Right forelimb (tissue), 1 donor: Measurements from ENCODE around the gene HIPK2.
"Not testable (repeated sequence)": the region's sequence is repeated elsewhere in the genome, so short reads cannot be mapped to it uniquely, and the experiment has no call there.

Experiments
- DNase-seq: peaks from one replicate; pipeline ENCODE4 v3.0.0-alpha.2; 2018

HIPK2 gene

DNA sequence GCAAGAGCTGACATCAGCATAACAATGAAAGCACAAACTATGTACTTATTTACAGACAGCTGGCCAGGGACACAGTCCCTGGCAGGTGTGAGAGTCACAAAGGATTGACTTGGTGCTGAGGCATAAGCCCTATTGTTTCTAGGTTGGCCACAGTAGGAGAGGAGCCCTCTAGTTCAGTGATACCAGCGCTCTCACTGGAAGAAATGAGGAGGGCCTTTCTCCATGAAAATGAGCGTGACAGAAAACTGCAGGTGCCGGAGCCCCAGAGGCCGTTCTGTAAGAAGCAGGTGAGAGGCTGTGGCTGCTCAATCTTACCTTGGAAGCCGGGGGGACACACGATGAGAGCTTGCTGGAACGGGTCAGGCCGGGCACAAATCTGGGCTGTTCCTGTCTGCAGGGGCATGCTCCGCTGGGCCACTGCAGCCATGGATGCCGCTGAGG lies 163.8 kb downstream of the HIPK2 start:
- peak; percentile 12 for DNase-seq

DNA sequence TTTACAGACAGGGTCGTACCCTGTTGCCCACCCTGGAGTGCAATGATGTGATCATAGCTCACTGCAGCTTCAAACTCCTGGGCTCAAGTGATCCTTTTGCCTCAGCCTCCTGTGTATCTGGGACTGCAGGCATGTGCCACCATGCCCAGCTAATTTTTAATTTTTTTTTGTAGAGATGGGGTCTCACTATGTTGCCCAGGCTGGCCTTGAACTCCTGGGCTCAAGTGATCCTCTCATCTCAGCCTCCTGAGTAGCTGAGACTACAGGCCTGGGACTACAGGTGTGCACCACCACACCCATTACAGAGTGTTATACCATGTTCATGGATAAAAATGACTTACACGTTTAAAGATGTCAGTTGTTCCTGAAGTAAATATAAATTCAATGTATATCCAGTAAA lies 166.2 kb downstream of the HIPK2 start:
- not testable (repeated sequence) for DNase-seq

GRCh38 chr7:139610595-139610994 lies 167.2 kb downstream of the HIPK2 start:
- DNase-seq: no peak

DNA sequence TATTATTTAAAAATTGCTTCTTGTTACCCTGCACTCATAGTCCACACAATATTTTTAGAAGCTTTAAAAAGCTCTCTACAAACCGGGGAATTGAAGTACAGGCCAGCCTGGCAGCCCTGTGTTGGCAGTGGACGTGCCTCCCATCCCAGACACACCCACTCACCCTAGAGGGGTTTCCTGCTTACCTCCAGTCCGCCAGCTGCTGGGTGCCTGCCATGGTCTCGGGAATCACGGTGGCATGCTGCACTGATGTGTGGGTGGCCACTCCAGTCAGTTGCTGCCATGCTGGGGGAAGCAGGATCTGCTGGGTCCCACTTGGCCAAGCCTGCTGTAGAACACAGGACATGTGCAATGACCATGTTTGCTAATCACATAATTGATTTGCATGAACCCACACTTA lies 173.9 kb downstream of the HIPK2 start:
- DNase-seq: no peak

GRCh38 chr7:139603282-139603681 lies 174.5 kb downstream of the HIPK2 start:
- DNase-seq: no peak

- DNase-seq: no peak
Measured at GRCh38 chr7:139602143-139602722, 175.6 kb downstream of the HIPK2 start.

GRCh38 chr7:139601176-139601575 lies 176.6 kb downstream of the HIPK2 start:
- DNase-seq: no peak

- DNase-seq: peak; percentile 21
Measured at GRCh38 chr7:139600306-139600705, 177.5 kb downstream of the HIPK2 start.

- DNase-seq: peak; percentile 34
Measured at GRCh38 chr7:139598642-139599041, 179.2 kb downstream of the HIPK2 start.

- peak; percentile 32 for DNase-seq
Measured at GRCh38 chr7:139597028-139597427, 180.8 kb downstream of the HIPK2 start.

DNA sequence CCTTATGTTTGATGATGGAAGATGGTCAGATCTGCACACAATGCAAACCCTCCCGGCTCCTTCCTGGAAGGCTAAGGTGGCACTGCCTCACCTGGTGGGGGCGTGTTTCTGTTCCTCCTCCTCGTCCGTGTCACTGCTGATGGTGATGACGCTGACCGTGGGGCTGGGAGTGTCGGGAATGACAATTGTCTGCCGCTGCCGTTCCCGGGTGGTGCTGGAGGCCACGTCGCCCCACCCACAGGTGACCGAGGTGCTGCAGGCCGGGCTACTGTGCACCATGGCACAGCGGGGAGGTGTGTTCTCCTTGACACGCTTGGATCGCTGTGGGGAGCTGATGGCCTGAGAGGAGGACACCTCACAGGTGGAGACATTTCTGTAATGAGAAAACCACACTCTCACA lies 181.2 kb downstream of the HIPK2 start:
- DNase-seq: peak; percentile 10

DNA sequence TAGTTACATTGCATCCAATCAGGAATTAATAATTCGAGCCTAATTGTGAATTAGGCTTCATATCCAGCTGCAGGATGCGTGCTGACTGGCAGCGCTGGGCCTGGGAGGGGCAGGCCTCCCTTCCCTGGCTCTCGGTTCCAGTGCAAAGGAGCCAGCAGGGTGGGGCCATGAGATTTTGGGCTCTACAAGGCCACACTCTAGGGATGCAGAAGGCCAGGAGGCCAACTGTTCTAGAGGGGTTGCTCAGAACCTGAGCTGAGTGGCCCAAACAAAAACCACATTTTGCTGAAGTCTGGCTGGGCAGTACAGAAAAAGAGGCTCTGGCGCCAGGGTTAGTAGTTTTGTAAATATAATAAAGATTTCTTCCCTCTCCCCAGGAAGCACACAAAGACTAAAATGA lies 182.0 kb downstream of the HIPK2 start:
- peak; percentile 16 for DNase-seq

DNA sequence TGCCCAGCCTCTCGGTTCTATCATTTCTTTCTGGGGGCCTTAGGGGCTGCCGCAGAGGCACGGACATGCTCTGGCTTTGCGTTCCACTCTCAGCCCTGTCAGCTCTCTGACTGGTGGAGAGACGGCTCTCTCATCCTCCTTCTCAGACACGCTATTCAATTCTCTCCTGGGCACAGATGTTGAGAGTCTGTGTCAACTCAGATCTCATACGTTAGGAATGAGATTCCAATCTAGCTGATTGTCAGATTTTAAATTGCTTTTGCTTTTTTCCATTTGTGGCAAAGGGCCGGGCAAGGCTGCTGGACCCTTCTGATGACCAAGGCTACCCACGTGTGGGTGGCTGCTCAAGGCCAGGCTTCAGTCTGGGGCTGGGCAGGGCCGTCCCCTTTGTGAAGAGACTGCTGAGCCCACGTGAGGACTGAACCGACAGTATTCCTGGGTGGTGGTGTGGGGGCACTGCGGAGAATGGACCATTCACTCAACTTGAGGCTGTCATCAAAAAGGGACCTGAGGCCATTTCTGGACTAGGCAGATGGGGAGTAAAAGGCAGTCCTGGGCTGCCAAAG lies 182.8 kb downstream of the HIPK2 start:
- no peak for DNase-seq

DNA sequence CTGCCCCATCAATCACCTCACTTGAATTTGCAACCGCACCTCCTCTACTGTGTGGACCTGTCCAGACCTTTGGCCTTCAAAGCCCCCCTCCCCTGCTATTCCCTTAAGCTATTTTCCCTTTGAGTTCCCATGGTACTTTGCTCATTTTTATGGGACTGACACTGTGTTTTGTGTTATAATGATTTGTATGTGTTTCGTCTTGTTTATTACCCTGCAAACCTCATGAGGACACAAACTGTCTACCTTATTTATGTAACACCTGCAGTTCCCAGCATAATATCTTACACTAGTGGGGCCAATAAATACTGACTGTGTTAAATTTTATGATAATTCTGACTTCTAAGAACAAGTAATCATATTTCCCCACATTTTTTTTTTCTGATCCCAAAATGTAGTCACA lies 183.7 kb downstream of the HIPK2 start:
- no peak for DNase-seq

DNA sequence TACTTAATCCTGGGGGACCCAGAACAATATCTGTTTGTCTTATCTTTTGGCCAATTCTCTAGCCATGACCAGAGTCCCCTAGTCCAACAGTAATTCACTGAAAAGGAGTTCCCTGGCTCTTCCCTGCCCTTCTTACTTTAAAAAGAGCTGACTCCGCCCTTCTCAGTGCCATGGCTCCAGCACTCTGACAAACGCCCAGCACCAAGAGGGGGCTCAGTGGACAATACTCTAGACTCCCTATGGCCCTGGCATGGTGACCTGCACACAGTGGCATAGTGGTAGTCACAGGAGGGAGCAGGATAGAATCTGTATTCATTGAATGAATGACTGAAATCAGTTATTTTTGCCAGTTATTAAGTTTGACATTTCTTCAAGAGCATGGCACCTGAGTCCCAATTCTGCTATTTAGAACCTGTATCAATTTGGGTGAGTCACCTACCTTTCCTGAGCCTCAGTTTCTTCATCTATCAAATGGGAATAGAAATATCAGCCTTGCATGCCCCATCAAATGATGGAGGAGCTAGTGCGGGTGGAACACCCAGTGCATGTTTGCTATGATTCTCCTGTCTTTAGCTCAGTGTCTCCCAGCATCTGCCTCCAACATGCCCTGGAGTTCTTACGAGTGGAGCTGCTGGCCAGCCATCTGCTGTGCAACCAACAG lies 184.9 kb downstream of the HIPK2 start:
- peak; percentile 24 for DNase-seq

DNA sequence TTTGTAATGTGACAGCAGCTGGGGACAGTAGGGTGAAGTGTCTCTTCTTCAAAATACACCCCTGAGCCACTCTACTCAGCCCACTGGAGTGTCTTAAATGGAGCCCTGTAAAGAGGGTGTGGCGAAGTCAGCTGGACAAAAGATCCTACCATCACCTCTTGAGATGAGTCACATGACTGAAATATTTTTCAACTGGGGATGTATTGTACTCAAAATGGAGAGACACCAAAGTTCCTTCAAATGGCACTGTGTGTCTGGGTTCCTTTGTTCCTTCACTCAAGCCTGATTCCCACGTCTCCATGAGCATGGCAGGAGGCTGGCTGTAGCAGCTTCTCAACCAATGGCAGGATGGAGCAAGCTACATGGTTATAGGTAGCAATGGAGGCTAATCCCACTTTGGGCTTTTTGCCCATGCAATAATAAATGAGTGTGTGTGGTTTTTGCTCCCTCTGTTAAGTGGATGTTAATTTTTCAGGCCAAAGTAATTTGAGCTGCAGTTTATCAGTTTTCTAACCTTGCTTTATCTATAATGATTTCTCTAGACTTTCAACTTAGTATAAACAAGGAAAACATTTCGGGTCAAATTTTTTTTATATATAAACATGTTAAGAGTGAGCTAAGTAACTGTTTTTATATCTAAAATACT lies 186.1 kb downstream of the HIPK2 start:
- DNase-seq: no peak

GRCh38 chr7:139589474-139589873 lies 188.3 kb downstream of the HIPK2 start:
- no peak for DNase-seq

DNA sequence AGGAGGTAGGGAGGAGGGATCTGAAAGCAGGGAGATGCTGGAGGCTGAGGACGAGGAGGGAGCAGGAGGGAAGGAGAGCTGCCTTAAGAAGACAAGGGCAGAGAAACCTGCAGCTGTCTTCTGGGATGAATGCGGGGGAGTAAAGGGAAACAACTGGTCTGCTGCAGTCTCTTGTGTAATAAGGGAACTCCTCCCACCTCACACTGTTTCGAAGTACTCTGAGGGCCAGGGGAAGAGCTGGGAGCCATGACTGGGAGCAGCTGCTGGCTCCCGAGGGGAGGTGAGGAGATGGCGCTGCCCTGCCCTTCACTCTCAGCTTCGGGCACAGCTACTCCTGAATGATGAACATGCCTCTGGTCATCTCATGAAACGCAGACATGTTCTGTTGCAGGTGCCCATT lies 189.2 kb downstream of the HIPK2 start:
- peak; percentile 27 for DNase-seq

GRCh38 chr7:139587535-139587934 lies 190.3 kb downstream of the HIPK2 start:
- DNase-seq: no peak

DNA sequence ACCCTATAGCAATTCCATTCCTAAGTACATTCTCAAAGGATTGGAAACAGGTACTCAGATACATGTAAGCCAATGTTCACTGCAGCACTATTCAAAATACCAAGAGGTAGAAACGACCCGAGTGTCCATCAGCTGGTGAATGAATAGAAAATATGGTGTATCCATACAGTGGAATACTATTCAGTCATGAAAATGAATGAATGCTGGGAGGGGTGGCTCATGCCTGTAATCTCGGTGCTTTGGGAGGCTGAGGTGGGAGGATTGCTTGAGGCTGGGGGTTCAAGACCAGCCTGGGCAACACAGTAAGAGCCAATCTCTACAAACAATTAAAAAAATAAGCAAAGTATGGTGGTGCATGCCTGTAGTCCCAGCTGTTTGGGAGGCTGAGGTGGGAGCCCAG lies 191.5 kb downstream of the HIPK2 start:
- DNase-seq: no peak

- no peak for DNase-seq
Measured at GRCh38 chr7:139585042-139585441, 192.8 kb downstream of the HIPK2 start.

DNA sequence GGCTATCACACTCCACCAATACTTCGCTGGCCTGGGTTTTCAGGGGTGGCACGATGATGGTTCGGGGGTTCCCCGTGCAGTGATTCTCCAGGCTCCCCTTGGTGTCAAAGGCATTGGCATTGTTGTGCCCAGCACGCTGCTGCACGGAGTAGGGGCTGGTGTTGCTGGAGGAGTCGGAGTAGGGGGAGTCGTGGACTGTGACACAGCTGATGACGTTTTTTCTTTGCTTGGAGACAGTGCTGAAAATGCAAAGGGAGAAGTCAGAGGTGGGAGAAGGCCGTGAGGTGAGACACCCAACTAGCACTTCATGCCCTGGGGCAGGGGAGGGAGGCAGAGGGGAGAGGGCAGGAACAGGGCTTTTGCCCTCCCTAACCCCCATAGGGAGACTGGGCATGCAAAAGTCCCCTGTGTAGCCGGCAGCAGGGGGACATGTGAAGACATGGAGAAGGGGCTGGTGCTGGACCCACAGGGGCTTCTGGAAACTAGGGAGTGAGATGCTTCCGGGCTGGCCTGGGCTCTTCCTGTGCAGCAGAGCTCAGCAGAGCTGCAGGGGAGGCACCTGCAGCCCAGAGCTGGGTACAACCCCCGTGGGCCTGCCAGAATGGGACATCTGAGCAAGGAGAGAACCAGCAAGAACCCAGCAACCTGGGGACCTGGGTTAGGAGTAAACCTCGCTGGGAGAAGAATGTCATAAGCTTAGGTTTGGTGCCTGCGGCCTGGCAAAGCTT lies 193.8 kb downstream of the HIPK2 start:
- DNase-seq: no peak

DNA sequence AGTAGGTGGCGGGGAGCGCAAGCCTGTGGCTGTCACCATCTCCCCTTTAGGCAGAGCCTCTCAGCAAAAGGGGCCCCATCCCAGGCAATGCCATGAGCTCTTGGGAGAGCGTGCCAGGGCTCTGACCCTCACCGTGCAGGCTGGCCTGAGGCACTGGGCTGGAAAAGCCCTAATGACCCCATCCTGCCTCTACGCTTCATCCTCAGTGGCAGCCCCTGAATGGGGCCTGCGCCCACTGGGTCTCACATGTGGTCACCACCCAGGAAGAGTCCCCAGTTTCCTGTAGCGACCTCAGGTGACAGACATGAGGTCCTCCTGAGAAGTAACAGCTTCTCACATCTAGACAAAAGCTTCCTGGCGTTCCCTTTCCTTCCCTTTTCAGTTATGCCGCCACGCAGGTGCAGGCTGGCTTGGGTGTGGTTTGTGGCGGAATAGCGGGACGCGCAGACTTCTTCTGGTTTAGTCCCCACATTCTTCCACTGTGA lies 195.1 kb downstream of the HIPK2 start:
- DNase-seq: no peak
